ENCODE measurements around the gene ALKBH1.

The ALKBH1 gene

GRCh38 chr14:77625360-77625759 is 82.5 kb downstream of the ALKBH1 start:
- no peak for DNase-seq (ENCODE audit: low read depth in 2 of 2, low spot score in 1 of 2)

- DNase-seq (ENCODE audit: low read depth in 2 of 2, low spot score in 1 of 2): no peak
Measured at GRCh38 chr14:77623201-77623600, 84.6 kb downstream of the ALKBH1 start.
